Right lobe of liver (tissue), 4 donors: Measurements from ENCODE around the gene GPC6.

Source experiments
- POLR2A ChIP-seq: fragments of 450-650 bp; IDR thresholded peaks from one replicate; pipeline ENCODE4 v1.6.1; 2017; ENCODE audit warnings: antibody characterized with exemption, mild to moderate bottlenecking
- TF ChIP-seq, protein P1 (sequence below), 4 donors: fragments of 200-600 bp in 3 of 4; fragments of 450-650 bp in 1 of 4; IDR thresholded peaks; one replicate each; pipeline versions ENCODE4 v1.5.1 to v1.8.0; 2016 to 2022; ENCODE audit warnings: antibody characterized with exemption in 4 of 4, mild to moderate bottlenecking in 2 of 4
- donor health status: DM: no; HTN: no; CAD: no.
- donor health status: DM: no; HTN: no; CAD: no.
- donor health status: DM: no; HTN: yes; CAD: no.

DNA sequence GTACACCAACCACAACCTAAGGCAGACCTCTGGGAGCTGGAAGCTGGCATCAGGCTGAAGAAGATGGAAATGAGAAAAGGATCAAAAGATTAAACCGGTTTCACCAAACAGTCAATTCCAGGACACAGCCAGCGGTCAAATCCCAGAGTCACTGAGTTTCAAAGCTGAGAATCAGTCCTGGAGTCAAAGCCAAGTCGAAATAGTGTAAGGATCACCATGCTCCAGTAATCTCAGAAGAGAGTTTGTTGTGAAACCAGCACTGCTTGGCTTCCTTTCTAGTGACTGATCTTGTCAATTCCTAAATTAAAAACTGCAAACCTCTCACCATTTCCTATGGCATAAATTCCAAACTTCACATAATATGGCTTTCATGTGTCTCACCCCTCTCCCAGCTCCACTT is 198.8 kb downstream of the GPC6 start:
- TF ChIP-seq, protein P1, sequence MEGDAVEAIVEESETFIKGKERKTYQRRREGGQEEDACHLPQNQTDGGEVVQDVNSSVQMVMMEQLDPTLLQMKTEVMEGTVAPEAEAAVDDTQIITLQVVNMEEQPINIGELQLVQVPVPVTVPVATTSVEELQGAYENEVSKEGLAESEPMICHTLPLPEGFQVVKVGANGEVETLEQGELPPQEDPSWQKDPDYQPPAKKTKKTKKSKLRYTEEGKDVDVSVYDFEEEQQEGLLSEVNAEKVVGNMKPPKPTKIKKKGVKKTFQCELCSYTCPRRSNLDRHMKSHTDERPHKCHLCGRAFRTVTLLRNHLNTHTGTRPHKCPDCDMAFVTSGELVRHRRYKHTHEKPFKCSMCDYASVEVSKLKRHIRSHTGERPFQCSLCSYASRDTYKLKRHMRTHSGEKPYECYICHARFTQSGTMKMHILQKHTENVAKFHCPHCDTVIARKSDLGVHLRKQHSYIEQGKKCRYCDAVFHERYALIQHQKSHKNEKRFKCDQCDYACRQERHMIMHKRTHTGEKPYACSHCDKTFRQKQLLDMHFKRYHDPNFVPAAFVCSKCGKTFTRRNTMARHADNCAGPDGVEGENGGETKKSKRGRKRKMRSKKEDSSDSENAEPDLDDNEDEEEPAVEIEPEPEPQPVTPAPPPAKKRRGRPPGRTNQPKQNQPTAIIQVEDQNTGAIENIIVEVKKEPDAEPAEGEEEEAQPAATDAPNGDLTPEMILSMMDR (IDR thresholded peaks at IDR 0.05) = no peak
- no peak for TF ChIP-seq POLR2A
